A375 (cell line): ENCODE measurements around the gene MYNN. TPM values are rescaled to one million over a fixed set of nuclear protein-coding genes. Genes with fewer than 3 reads are reported as not detected.

Experiments used
- total RNA-seq: library from RNA; depleted of rRNA; stranded (reverse); fragments of >200 nt; shearing (Covaris generic); gene quantifications from 2 replicates; pipeline ENCODE4 v1.2.3, GENCODE V29; 2014; rRNA removed

MYNN gene
- total RNA-seq, result 12.2 and 14.2 TPM in 2 replicates

GRCh38 chr3:169772897-169773816 is at the start of gene MYNN:
Gene MYNN, plus strand, starts transcription at chr3:169773396. Its CDS starts 900 bp downstream, at chr3:169774296.

GRCh38 chr3:169764882-169765612 is 8.1 kb upstream of the MYNN start, which contains the start of gene TERC:
Gene TERC, minus strand, starts transcription at chr3:169765060.

GRCh38 chr3:169769287-169770181 is 3.7 kb upstream of the MYNN start, which contains the start of gene ACTRT3:
Gene ACTRT3, minus strand, starts transcription at chr3:169769561. Its CDS starts 41 bp downstream, at chr3:169769520.

GRCh38 chr3:169812332-169813235 is 39.4 kb downstream of the MYNN start, which contains the start of the genes LRRC34 and LRRIQ4:
Gene LRRC34, minus strand, starts transcription at chr3:169812904. Its CDS starts 356 bp downstream, at chr3:169812548.
Gene LRRIQ4, plus strand, starts transcription at chr3:169812870. Its CDS starts 9,052 bp downstream, at chr3:169821922.

Other genes starting within 250 kb of the MYNN start
- gene MECOM, start 109.7 kb upstream of the MYNN start, total RNA-seq, result 5.4 and 7.9 TPM in 2 replicates
- gene TERC, start 8.3 kb upstream of the MYNN start, total RNA-seq, result 10.9 and 21.8 TPM in 2 replicates
- gene ACTRT3, start 3.8 kb upstream of the MYNN start, total RNA-seq, result 0.72 and 2.0 TPM in 2 replicates
- gene LRRIQ4, start 39.5 kb downstream of the MYNN start, total RNA-seq, result not detected in 2 replicates
- not detected in 2 replicates for gene LRRC34, start 39.5 kb downstream of the MYNN start, total RNA-seq
- not detected in 2 replicates for gene LRRC31, start 96.5 kb downstream of the MYNN start, total RNA-seq
- not detected in 2 replicates for gene SAMD7, start 138.2 kb downstream of the MYNN start, total RNA-seq
- 28.6 and 30.9 TPM in 2 replicates for gene SEC62, start 193.4 kb downstream of the MYNN start, total RNA-seq